ENCODE results near the gene STK16.
"Not testable (repeated sequence)": the region's sequence is repeated elsewhere in the genome, so short reads cannot be mapped to it uniquely, and the experiment has no call there.

STK16 gene

DNA sequence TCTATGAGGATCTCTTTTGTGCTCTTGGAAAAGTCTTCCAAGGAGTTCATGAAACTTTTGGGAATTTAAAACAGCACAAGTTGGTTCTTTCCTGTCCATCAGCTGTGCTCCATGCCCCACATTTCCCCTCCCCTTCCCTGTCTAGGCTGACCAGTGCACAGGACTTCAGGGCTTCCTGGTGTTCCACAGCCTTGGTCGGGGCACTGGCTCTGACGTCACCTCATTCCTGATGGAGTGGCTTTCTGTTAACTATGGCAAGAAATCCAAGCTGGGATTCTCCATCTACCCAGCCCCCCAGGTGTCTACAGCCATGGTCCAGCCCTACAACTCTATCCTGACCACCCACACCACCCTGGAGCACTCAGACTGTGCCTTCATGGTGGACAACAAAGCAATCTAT, 25.7 kb downstream of the STK16 start:
- DNase-seq (ENCODE audit: low read depth): no peak

- no peak for DNase-seq (ENCODE audit: low read depth)
Observed at GRCh38 chr2:219272356-219272755, 27.1 kb downstream of the STK16 start.

GRCh38 chr2:219272995-219273394, 27.7 kb downstream of the STK16 start:
- DNase-seq (ENCODE audit: low read depth): no peak

GRCh38 chr2:219273937-219274336, 28.7 kb downstream of the STK16 start:
- no peak for DNase-seq (ENCODE audit: low read depth)

GRCh38 chr2:219274361-219274921, 29.2 kb downstream of the STK16 start:
- DNase-seq (ENCODE audit: low read depth): no peak

GRCh38 chr2:219277703-219278654, 32.7 kb downstream of the STK16 start:
- DNase-seq (ENCODE audit: low read depth): no peak

GRCh38 chr2:219278655-219279150, 33.4 kb downstream of the STK16 start:
- no peak for DNase-seq (ENCODE audit: low read depth)

GRCh38 chr2:219279151-219279915, 34.1 kb downstream of the STK16 start, which contains the start of gene DNAJB2:
DNAJB2 (plus strand) TSS chr2:219279366; CDS start chr2:219279834, 468 bp downstream.
- peak; percentile 98 for DNase-seq (ENCODE audit: low read depth)

DNA sequence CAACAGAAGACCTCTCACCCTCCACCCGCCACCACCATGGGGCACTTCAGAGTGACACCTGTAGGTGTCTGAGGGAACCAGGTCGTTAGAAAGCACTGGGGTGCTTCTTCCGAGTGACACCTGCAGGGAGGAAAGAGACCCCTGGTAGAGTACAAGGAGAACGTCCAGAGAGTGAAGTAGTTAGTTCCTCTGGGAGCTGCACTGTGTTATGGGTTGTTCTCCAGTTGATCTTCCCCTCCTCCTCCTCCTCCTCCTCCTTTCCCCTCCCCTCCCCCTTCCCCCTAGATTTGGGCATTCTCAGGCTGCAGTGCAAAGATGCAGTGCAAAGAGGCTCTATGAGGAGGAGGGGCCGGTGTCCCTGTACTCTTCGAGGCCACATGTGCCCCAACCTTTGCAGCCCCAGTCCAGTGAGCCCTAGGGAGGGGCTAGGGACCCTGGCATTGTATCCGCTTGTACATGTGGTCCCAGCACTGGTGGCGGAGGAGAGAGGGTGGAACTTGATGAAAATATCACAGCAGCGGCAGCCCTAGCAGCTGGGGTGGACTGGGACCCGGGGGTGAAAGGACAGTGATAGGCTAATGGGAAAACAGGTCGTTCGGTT, 34.7 kb downstream of the STK16 start:
- DNase-seq (ENCODE audit: low read depth): no peak

GRCh38 chr2:219280651-219281050, 35.4 kb downstream of the STK16 start:
- no peak for DNase-seq (ENCODE audit: low read depth)

DNA sequence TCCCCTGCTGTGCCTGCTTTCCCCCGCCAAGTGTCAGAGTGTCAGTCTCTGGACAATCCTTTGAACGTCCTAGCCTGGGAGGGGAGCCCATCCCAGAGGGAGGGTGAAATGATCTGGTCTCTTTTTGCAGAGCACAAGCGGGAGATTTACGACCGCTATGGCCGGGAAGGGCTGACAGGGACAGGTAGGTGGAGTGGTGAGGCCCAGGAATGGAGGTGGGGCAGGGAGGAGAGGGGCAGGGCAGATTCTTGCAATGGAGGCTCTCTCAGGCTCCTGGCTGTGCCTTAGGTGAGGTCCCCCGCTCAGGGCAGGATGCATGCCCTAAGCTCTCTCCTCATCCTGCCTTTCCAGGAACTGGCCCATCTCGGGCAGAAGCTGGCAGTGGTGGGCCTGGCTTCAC, 36.3 kb downstream of the STK16 start:
- no peak for DNase-seq (ENCODE audit: low read depth)

DNA sequence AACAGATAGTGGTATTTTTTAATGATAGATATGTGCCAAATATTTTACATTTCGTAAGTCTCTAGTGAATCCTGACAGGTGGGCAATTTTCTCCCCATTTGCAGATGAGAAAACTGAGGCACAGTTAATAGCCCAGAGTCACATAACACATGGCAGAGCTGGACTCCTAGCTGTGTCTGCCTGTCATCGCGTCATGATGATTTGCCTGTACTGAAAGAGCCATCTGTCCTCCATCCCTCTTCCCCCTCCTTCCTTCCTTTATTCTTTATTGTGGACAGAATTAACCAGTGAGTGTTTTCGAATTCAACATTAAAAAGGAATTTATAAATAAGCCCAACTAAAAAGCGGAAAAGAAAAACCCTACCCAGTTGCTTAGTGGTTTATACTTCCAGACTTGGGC, 37.1 kb downstream of the STK16 start:
- no peak for DNase-seq (ENCODE audit: low read depth)

DNA sequence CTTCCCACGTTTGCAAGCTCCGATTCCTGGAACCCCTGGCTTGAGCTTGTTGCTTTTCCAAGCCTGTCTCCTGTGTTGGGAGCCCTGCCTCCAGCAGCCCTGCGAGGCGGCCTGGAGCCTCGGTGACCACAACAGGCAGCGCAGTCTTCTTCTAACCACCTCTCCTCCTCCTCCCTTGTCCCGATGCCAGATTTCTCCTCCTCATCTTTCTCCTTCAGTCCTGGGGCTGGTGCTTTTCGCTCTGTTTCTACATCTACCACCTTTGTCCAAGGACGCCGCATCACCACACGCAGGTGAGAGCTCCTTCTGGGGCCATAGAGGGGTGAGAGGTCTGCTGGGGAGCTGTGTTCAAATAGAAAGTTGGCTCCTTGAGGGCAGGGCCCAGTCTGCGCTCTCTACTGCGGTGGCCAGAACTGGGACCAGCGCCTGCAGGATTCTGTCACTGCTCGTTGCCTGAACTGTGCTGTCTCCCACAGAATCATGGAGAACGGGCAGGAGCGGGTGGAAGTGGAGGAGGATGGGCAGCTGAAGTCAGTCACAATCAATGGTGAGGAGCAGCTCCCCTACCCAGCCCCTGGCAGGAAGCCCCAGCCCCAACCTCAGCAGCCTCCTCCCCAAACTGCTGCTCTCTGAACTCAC, 37.8 kb downstream of the STK16 start:
- DNase-seq (ENCODE audit: low read depth): no peak

DNA sequence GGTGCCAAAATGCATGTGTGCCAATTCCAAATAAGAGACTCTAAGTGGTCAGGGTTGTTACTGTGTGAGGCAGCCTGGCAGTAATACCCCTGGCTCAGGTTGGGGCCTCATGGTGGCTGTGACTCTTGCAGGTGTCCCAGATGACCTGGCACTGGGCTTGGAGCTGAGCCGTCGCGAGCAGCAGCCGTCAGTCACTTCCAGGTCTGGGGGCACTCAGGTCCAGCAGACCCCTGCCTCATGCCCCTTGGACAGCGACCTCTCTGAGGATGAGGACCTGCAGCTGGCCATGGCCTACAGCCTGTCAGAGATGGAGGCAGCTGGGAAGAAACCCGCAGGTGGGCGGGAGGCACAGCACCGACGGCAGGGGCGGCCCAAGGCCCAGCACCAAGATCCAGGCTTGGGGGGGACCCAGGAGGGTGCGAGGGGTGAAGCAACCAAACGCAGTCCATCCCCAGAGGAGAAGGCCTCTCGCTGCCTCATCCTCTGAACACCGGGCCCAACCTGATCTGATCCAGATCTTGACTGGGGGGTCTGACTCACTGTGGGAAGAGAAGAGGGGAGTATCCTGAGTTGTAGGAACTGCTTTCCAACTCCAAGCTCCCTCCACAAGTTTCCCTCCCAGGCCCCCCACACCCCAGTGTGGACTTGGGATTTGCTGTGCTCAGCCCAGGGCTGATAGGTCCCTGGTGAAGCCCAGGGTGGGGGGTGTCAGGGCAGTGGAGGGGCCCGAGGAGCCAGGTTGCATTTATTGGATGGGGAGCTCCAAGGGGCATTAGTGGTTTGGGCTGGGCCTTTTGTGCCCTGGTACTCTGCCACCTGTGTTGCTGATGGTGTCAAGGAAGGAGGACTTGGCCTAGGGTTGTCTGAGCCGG, 39.5 kb downstream of the STK16 start:
- no peak for DNase-seq (ENCODE audit: low read depth)

GRCh38 chr2:219285373-219285735, 40.1 kb downstream of the STK16 start:
- DNase-seq (ENCODE audit: low read depth): no peak

DNA sequence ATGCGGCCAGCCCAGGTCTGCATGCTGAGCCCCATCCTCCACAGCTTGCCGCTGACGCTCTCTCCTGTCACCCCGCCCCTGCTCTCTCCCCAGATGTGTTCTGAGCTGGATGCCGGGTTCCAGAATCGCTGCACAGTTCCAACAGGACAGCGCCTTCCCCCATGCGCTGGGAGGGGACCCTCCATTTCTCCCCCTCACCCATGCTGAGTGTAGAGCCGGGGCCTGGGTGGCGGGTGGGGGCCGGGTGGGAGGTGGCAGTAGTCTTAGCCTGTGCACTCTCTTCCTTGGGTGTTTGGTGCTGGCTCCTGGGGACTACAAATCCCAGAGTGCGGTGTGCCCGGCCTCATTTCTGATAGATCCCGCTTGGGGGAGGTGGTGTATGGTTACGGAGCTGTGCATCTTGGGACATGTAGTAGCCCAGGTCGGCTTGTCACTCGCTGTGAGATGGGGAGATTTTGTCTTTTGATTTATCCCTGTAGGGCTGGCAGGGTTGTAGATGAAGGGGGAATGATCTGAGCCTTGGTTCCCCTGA, 40.7 kb downstream of the STK16 start:
- no peak for DNase-seq (ENCODE audit: low read depth)

GRCh38 chr2:219286436-219287115, 41.3 kb downstream of the STK16 start:
- DNase-seq (ENCODE audit: low read depth): no peak

DNA sequence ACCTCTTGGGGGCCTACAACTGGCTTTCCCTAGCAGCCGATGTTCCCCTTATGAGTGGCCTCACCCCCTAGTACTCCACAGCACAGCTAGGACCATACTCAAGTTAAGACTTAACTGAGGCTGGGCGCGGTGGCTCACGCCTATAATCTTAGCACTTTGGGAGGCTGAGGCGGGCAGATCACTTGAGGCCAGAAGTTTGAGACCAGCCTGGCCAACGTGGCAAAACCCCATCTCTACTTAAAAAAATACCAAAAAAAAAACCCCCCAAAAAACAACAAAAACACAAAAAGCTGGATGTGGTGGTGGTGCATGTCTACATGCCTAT, 41.8 kb downstream of the STK16 start:
- DNase-seq (ENCODE audit: low read depth): not testable (repeated sequence)

DNA sequence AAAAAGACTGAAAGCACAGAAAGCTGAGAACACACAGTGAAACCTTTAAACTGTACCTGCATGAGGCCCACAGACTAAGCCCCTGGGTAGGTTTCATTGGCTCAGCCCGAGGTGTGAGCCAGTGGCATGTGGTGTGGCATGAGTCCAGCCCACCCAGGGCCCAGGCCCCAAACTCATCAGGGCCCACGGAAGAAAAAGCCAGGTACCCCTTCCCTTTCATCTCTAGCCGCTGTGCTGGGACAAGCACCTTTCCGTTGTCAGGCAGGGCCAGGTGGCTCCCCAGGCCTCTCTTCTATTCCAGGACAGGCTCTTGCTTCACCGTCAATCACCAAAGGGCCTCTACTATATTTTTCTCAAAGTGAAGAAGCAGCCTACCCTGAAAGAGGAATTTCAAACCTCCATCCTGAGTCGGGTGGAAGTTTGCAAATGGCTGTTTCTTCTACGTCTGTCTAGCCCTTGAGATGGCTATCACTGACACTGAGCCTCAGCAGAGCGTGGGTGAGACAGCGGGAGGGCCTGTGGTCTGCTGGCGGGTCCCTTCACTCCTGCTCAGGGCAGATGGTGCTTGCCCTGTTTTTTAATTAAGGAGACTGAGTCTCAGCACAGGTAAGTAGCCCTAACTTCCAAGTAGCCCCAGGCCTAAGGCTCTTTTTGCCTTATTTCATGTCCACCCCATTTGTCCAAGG, 42.4 kb downstream of the STK16 start:
- DNase-seq (ENCODE audit: low read depth): no peak

Measured in CMK (cell line).